GM12873 (cell line): ENCODE data around the gene ZCCHC7.

Experiments
- TF ChIP-seq, protein P1 (sequence below): IDR thresholded peaks from 2 replicates; pipeline ENCODE4 v1.5.1; 2012; ENCODE audit warnings: low read depth, mild to moderate bottlenecking, moderate library complexity, low read length, control low read depth; ENCODE audit not compliant: insufficient read depth; ENCODE audit errors: missing control alignments

ZCCHC7 gene

DNA sequence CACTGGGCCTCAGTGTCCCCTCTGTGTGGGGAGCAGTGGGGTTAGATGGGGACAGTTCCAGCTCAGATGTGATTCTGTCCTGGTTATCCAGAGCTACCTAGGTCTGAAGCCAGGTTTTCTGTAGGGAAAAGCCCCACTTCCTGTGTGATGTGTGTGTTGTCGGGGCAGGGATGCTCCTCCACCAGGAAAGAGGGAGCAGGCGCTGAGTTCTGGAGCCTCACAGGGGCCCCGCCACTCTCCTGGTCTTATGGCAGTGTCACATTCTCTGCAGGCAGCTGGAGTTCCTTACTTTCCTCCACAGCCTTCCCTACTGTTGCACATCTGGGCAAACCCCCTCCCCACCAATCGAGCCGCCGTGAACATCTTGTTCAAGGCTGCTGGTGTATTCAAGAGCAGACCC, 263.0 kb downstream of the ZCCHC7 start:
- TF ChIP-seq, protein P1, sequence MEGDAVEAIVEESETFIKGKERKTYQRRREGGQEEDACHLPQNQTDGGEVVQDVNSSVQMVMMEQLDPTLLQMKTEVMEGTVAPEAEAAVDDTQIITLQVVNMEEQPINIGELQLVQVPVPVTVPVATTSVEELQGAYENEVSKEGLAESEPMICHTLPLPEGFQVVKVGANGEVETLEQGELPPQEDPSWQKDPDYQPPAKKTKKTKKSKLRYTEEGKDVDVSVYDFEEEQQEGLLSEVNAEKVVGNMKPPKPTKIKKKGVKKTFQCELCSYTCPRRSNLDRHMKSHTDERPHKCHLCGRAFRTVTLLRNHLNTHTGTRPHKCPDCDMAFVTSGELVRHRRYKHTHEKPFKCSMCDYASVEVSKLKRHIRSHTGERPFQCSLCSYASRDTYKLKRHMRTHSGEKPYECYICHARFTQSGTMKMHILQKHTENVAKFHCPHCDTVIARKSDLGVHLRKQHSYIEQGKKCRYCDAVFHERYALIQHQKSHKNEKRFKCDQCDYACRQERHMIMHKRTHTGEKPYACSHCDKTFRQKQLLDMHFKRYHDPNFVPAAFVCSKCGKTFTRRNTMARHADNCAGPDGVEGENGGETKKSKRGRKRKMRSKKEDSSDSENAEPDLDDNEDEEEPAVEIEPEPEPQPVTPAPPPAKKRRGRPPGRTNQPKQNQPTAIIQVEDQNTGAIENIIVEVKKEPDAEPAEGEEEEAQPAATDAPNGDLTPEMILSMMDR = no peak

- TF ChIP-seq, protein P1 = no peak
These were observed 263.7 kb downstream of the ZCCHC7 start for GRCh38 chr9:37383876-37384746.

GRCh38 chr9:37385286-37385685, 264.9 kb downstream of the ZCCHC7 start:
- TF ChIP-seq, protein P1 = no peak

DNA sequence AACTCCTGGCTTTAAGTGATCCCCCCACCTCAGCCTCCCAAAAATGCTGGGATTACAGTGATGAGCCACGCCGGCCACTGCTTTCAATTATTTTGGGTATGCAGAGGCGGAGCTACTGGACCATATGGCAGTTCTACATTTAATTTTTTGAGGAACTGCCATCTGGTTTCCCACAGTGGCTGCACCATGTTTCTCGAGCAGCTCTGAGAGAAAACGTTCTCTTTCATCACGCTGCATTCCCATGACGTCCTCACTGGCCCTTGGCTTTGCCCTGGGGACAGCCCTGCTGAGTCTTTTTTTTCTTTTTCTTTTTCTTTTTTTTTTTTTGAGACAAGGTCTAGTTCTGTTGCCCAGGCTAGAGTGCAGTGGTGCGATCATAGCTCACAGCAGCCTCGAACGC, 266.6 kb downstream of the ZCCHC7 start:
- TF ChIP-seq, protein P1 = no peak

DNA sequence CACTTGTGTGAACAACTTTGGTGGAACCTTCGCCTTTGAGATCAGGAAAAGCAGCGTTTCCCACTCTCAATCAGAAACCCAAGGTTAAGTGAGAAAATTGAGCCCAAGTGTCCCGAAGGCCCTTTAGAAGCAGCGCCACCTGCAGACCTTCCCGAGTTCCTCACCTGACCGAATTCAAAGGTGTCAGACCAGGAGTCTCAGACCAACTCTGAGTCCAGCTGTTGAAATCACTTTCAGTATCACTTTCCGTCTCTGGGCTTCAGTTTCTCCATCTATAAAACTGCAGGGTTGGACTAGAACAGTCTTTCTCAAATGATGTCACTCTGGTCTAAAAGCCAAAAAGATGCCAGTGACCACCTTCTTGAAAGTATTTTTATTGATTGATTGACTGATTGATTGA, 270.4 kb downstream of the ZCCHC7 start:
- TF ChIP-seq, protein P1 = peak; percentile 85

GRCh38 chr9:37392272-37392671, 271.9 kb downstream of the ZCCHC7 start:
- TF ChIP-seq, protein P1 = no peak

DNA sequence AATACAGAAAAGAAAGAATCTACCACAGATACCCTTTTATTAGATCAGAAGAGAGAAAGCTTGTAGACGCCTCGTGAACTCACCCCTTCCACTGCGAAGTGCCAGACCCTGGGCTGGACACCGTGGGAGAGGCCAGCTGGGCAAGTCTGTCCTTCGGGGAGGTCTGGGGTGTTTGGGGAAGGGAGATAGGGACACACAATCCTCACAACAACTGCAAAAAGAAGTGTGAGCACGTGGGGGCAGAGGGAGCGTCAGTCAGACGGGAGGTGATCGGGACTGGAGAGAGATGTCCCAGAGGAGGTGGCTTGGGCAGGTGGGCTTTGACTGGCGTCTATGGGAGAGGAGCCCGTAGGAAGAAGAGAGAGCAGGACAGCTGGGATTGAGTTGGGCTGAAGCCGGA, 274.9 kb downstream of the ZCCHC7 start:
- TF ChIP-seq, protein P1 = no peak
